CD4-positive, alpha-beta T cell (primary cell): ENCODE data around the gene VPS41. TPM values are rescaled to one million over a fixed set of nuclear protein-coding genes. Genes with fewer than 3 reads are reported as not detected.

Experiments used
- ATAC-seq: fragments of 200-7000 bp; cut with Tn5 transposase; one replicate; pipeline ENCODE4 v1.10.0; 2022; ENCODE audit warnings: mild to moderate bottlenecking; ENCODE audit not compliant: poor library complexity
- CTCF ChIA-PET: fragments of 350-600 bp; sonication (Branson Sonifier 250); formaldehyde crosslinking; loops from one replicate; lab custom pipeline; 2021; ENCODE audit warnings: antibody characterized with exemption, inconsistent platforms; lab: Charles Lee
- POLR2A ChIA-PET: fragments of 350-600 bp; sonication (Branson Sonifier 250); formaldehyde crosslinking; loops from one replicate; lab custom pipeline; 2021; ENCODE audit warnings: antibody characterized with exemption, inconsistent platforms; lab: Charles Lee
- DNase-seq, 14 experiments: peaks; one replicate each; pipeline ENCODE4 v3.0.0-alpha.2; 2013 to 2020; ENCODE audit warnings: mixed read lengths in 2 of 14
- H3K27ac ChIP-seq, 2 donors: one replicate each; pipeline versions ENCODE4 v1.5.1 to v1.7.0; 2013; ENCODE audit warnings: low read length in 2 of 2, low read depth in 1 of 2, mild to moderate bottlenecking in 1 of 2
- H3K27me3 ChIP-seq, 2 experiments: 1 replicate in 1 of 2; 2 replicates in 1 of 2; pipeline versions ENCODE4 v1.6.1 to v1.7.0; 2013; ENCODE audit warnings: low read length in 2 of 2, control low read depth in 1 of 2, mild to moderate bottlenecking in 1 of 2, moderate library complexity in 1 of 2; ENCODE audit not compliant: insufficient read depth in 2 of 2, control insufficient read depth in 1 of 2
- H3K36me3 ChIP-seq: one replicate; pipeline ENCODE4 v1.6.1; 2013; ENCODE audit warnings: low read length, control low read depth; ENCODE audit not compliant: insufficient read depth
- H3K4me1 ChIP-seq: one replicate; pipeline ENCODE4 v1.6.1; 2013; ENCODE audit warnings: low read length, control low read depth; ENCODE audit not compliant: insufficient read depth
- H3K4me3 ChIP-seq: one replicate; pipeline ENCODE4 v1.5.1; 2013; ENCODE audit warnings: mild to moderate bottlenecking, low read length, moderate library complexity
- H3K9me3 ChIP-seq, 2 experiments: 1 replicate in 1 of 2; 2 replicates in 1 of 2; pipeline versions ENCODE4 v1.6.1 to v1.7.0; 2013; ENCODE audit warnings: low read length in 2 of 2, mild to moderate bottlenecking in 2 of 2, control low read depth in 1 of 2, moderate library complexity in 1 of 2; ENCODE audit not compliant: control insufficient read depth in 1 of 2, insufficient read depth in 1 of 2
- H3K27ac Mint-ChIP-seq: one replicate; pipeline ENCODE4 v1.8.0; 2020; ENCODE audit warnings: mixed read lengths
- H3K27me3 Mint-ChIP-seq: one replicate; pipeline ENCODE4 v1.8.0; 2021; ENCODE audit warnings: mixed read lengths
- H3K36me3 Mint-ChIP-seq: one replicate; pipeline ENCODE4 v1.8.0; 2021; ENCODE audit warnings: low read depth, mixed read lengths
- H3K4me1 Mint-ChIP-seq: one replicate; pipeline ENCODE4 v1.8.0; 2021; ENCODE audit warnings: low read depth, mixed read lengths
- H3K4me3 Mint-ChIP-seq: one replicate; pipeline ENCODE4 v1.8.0; 2020; ENCODE audit warnings: mild to moderate bottlenecking, mixed read lengths
- H3K9me3 Mint-ChIP-seq: one replicate; pipeline ENCODE4 v1.8.0; 2020; ENCODE audit warnings: mixed read lengths
- intact Hi-C, 2 experiments: fragments of 100-400 bp; cut with DNase I in 1 of 2; cut with micrococcal nuclease in 1 of 2; formaldehyde crosslinking; loops; one replicate each; pipeline versions ENCODE4 v1.15.1 to v1.9.0; 2023 to 2025; cut with DNase I, micrococcal nuclease
- total RNA-seq, 174 experiments: library from RNA in 2 of 174; stranded (reverse) in 2 of 174; gene quantifications; one replicate each; pipeline ENCODE4 v1.2.3 and lab custom pipeline; 2021 to 2026
- TF ChIP-seq, protein P1 (sequence below): fragments of 200-600 bp; IDR thresholded peaks from one replicate; pipeline ENCODE4 v1.8.0; 2022; ENCODE audit warnings: antibody characterized with exemption, mild to moderate bottlenecking

Gene VPS41
- total RNA-seq, 2 experiments from 2014 or later, result 19.4 to 22.9 TPM

DNA sequence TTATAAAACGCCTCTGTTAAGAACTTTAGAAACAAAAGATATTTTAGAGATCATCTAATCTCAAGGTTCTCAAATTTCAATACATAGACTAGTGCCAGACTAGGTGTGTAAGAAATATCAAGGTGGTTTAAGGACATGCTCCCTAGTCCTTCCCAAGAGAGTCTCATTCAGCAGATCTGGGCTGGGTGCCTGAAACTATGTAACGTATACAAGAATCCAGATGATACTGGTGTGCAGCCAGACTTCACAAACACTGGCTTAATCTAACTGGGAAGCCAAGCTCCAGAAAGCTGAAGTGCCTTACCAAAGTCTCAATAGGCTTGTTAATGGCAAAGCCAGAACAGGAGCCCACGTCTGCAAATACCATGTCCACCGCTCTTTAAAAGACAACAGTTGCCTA, 172.9 kb downstream of the VPS41 start:
- Mint-ChIP-seq H3K36me3 (peaks cover 69% of the 10 kb centered on the region), H3K27ac (no peak overlapping the region), H3K27me3 (no peaks in the 10 kb centered on the region), H3K9me3 (no peaks in the 10 kb centered on the region), H3K4me3 (no peak overlapping the region), H3K4me1 (no peaks in the 10 kb centered on the region)
- no peak for DNase-seq
- Histone ChIP-seq H3K27me3 (no peaks in the 10 kb centered on the region), H3K36me3 (peaks cover 11% of the 10 kb centered on the region), H3K27ac (no peak overlapping the region), H3K9me3 (no peaks in the 10 kb centered on the region), H3K4me3 (no peak overlapping the region), H3K4me1 (no peaks in the 10 kb centered on the region)
- POLR2A ChIA-PET, result no interaction called here
- intact Hi-C loops, result no loop called here
- no peak for ATAC-seq
- TF ChIP-seq, protein P1, sequence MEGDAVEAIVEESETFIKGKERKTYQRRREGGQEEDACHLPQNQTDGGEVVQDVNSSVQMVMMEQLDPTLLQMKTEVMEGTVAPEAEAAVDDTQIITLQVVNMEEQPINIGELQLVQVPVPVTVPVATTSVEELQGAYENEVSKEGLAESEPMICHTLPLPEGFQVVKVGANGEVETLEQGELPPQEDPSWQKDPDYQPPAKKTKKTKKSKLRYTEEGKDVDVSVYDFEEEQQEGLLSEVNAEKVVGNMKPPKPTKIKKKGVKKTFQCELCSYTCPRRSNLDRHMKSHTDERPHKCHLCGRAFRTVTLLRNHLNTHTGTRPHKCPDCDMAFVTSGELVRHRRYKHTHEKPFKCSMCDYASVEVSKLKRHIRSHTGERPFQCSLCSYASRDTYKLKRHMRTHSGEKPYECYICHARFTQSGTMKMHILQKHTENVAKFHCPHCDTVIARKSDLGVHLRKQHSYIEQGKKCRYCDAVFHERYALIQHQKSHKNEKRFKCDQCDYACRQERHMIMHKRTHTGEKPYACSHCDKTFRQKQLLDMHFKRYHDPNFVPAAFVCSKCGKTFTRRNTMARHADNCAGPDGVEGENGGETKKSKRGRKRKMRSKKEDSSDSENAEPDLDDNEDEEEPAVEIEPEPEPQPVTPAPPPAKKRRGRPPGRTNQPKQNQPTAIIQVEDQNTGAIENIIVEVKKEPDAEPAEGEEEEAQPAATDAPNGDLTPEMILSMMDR, result no peak
- CTCF ChIA-PET, result no interaction called here

DNA sequence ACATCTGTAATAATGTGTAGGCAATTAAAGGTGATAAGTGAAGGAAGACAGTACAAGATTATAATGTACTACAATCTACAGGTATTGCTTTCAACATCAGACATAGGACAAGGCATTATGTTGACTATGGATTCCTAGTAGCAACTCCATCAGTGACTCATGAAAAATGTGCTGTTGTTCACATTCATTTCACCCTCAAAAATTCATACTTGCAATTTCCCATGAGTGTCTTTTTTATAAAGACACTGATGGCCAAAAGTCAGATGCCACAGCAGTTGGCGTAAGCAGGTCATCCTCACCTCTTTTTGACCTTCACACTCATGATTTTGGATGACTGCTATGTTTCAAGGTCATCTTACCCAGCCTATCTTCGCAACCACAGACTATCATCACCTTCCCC, 177.8 kb downstream of the VPS41 start:
- no peaks in the 10 kb centered on the region for H3K9me3 Mint-ChIP-seq
- TF ChIP-seq, protein P1, result no peak
- Histone ChIP-seq H3K4me3 (no peak overlapping the region), H3K9me3 (no peaks in the 10 kb centered on the region), H3K4me1 (no peaks in the 10 kb centered on the region), H3K27ac (no peak overlapping the region), H3K36me3 (peaks cover 27% of the 10 kb centered on the region), H3K27me3 (no peaks in the 10 kb centered on the region)
- ChIA-PET POLR2A (no interaction called here), CTCF (no interaction called here)
- H3K36me3 Mint-ChIP-seq, result peaks cover 71% of the 10 kb centered on the region
- no peaks in the 10 kb centered on the region for H3K27me3 Mint-ChIP-seq
- H3K27ac Mint-ChIP-seq, result no peak overlapping the region
- ATAC-seq (no peak), DNase-seq (no peak)
- H3K4me3 Mint-ChIP-seq, result no peak overlapping the region
- no peaks in the 10 kb centered on the region for H3K4me1 Mint-ChIP-seq
- intact Hi-C loops, result no loop called here

DNA sequence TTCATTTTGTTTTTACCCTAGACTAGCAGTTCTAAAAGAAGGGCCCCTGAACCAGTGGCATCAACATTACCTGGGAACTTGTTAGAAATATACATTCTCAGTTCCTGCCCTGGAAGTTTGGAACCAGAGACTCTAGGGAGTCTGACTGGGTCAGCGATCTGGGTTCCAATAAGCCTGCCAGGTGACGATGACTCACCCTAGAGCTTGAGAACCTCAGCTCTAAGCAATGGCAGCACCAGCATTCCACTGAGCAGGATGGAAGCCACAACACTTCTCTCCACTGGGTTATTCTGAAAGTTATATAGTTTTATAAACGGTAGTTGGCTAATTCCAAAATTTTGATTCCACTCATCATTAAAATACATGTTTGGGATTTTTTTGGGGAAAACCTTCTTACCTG, 180.8 kb downstream of the VPS41 start:
- peaks cover 37% of the 10 kb centered on the region for H3K36me3 ChIP-seq
- TF ChIP-seq, protein P1, result no peak
- DNase-seq (no peak), ATAC-seq (no peak)
- no peaks in the 10 kb centered on the region for H3K9me3 ChIP-seq
- Mint-ChIP-seq H3K9me3 (no peaks in the 10 kb centered on the region), H3K36me3 (peaks cover 71% of the 10 kb centered on the region), H3K4me3 (no peak overlapping the region), H3K27ac (no peak overlapping the region), H3K27me3 (no peaks in the 10 kb centered on the region), H3K4me1 (no peaks in the 10 kb centered on the region)
- CTCF ChIA-PET, result no interaction called here
- no peak overlapping the region for H3K27ac ChIP-seq
- H3K27me3 ChIP-seq, result no peaks in the 10 kb centered on the region
- no peak overlapping the region for H3K4me3 ChIP-seq
- POLR2A ChIA-PET, result no interaction called here
- intact Hi-C loops, result no loop called here
- no peaks in the 10 kb centered on the region for H3K4me1 ChIP-seq
